ENCODE measurements around the gene KASH5.

DNA sequence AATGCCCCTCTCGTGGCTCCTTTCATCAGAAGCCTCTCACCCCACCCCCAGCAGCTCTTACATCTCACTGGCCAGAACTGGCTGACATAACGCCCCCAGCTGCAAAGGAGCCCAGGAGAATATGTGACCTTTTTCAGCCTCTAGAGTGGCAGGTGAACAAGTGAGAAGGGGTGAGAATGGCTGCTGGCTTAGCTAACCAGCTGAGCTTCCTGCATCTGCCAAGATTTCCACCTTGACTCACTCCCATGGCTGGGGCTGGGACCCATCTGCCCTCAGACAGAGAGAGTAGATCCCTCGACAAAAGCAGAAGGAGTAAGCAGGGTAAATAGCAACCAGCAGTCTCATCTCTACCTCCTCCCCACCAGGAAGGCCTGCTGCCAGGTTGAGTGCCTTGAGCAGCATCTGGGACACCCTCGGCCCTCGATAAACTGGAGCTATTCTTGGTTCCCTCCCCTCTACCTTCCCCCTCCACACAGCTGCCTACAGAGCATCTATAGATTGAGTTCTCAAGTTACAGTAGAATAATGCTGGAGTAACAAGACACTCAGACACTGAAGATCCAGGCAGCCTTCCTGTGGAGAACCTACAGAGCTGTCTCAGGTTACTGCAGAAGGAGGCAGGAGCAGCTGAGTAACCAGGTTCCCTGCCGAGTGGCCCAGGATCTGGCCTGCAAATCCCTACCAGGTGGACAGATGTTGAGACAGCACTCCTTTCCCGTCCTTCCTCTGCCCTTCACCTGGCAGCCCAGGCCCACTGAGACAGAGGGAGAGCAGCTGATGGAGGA, 15.5 kb downstream of the KASH5 start:
- TF ChIP-seq, protein P1, sequence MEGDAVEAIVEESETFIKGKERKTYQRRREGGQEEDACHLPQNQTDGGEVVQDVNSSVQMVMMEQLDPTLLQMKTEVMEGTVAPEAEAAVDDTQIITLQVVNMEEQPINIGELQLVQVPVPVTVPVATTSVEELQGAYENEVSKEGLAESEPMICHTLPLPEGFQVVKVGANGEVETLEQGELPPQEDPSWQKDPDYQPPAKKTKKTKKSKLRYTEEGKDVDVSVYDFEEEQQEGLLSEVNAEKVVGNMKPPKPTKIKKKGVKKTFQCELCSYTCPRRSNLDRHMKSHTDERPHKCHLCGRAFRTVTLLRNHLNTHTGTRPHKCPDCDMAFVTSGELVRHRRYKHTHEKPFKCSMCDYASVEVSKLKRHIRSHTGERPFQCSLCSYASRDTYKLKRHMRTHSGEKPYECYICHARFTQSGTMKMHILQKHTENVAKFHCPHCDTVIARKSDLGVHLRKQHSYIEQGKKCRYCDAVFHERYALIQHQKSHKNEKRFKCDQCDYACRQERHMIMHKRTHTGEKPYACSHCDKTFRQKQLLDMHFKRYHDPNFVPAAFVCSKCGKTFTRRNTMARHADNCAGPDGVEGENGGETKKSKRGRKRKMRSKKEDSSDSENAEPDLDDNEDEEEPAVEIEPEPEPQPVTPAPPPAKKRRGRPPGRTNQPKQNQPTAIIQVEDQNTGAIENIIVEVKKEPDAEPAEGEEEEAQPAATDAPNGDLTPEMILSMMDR (IDR thresholded peaks at IDR 0.05; ENCODE audit: low read depth, low read length, poor library complexity, severe bottlenecking): no peak
- no peak for TF ChIP-seq EZH2phosphoT487 (IDR thresholded peaks at IDR 0.05; ENCODE audit: borderline replicate concordance, low read length)

All from DOHH2 (cell line).